ENCODE results near the gene RANGAP1.

DNA sequence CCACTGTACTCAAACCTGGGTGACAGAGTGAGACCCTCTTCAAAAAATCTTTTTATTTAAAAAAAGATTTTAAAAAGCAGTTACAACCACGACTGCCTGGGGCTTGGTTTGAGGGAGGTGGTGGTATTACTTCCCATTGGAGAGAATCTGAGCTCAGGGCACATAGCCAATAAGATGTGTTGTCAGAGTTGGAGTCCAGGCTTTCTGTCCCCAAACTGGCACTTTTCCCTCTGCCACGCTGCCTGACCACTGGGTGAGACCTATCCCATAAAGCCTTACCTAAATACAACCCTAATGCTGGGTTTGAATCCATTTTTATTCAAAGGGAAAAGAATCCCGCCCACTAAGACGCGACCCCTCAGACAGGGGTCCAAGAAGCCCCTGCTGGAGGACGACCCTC lies 56.8 kb downstream of the RANGAP1 start:
- TF ChIP-seq EP300 (IDR thresholded peaks at IDR 0.05) (no peak), POLR2A (IDR thresholded peaks at IDR 0.05) (no peak), POLR2AphosphoS5 (IDR thresholded peaks at IDR 0.05) (no peak)
- TF ChIP-seq, protein P1, sequence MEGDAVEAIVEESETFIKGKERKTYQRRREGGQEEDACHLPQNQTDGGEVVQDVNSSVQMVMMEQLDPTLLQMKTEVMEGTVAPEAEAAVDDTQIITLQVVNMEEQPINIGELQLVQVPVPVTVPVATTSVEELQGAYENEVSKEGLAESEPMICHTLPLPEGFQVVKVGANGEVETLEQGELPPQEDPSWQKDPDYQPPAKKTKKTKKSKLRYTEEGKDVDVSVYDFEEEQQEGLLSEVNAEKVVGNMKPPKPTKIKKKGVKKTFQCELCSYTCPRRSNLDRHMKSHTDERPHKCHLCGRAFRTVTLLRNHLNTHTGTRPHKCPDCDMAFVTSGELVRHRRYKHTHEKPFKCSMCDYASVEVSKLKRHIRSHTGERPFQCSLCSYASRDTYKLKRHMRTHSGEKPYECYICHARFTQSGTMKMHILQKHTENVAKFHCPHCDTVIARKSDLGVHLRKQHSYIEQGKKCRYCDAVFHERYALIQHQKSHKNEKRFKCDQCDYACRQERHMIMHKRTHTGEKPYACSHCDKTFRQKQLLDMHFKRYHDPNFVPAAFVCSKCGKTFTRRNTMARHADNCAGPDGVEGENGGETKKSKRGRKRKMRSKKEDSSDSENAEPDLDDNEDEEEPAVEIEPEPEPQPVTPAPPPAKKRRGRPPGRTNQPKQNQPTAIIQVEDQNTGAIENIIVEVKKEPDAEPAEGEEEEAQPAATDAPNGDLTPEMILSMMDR (IDR thresholded peaks at IDR 0.05) = no peak

All from sigmoid colon (tissue), 4 donors.